Smooth muscle cell (in vitro differentiated cells): Measurements from ENCODE around the gene TUBGCP2. TPM values are rescaled to one million over a fixed set of nuclear protein-coding genes. Genes with fewer than 3 reads are reported as not detected.

Source experiments
- DNase-seq: peaks from one replicate; lab custom pipeline; 2025; ENCODE audit not compliant: unreplicated experiment; lab: John Stamatoyannopoulos, UW
- H2AFZ ChIP-seq: fragments of 200-600 bp; sonication (generic); 2 replicates; pipeline ENCODE4 v1.6.0; 2016; ENCODE audit warnings: antibody characterized with exemption, low read depth, mild to moderate bottlenecking
- H3F3A ChIP-seq: fragments of 200-600 bp; sonication (generic); 2 replicates; pipeline ENCODE4 v1.6.0; 2017; ENCODE audit warnings: antibody characterized with exemption, low read depth
- H3K27ac ChIP-seq: fragments of 200-600 bp; sonication (generic); 2 replicates; pipeline ENCODE4 v1.5.1; 2016; ENCODE audit warnings: low read depth, mild to moderate bottlenecking
- H3K27me3 ChIP-seq: fragments of 200-600 bp; sonication (generic); 2 replicates; pipeline ENCODE4 v1.6.1; 2016; ENCODE audit warnings: low read depth, mild to moderate bottlenecking
- H3K36me3 ChIP-seq: fragments of 200-600 bp; sonication (generic); 2 replicates; pipeline ENCODE4 v1.5.1; 2016; ENCODE audit warnings: low read depth
- H3K4me1 ChIP-seq: fragments of 200-600 bp; sonication (generic); 2 replicates; pipeline ENCODE4 v1.5.1; 2016; ENCODE audit warnings: low read depth
- H3K4me2 ChIP-seq: fragments of 200-600 bp; sonication (generic); 2 replicates; pipeline ENCODE4 v1.6.0; 2016; ENCODE audit warnings: mild to moderate bottlenecking
- H3K4me3 ChIP-seq: fragments of 200-600 bp; sonication (generic); 2 replicates; pipeline ENCODE4 v1.5.1; 2016; ENCODE audit warnings: mild to moderate bottlenecking
- H3K79me2 ChIP-seq: fragments of 200-600 bp; sonication (generic); 2 replicates; pipeline ENCODE4 v1.6.0; 2016; ENCODE audit warnings: low read depth, mild to moderate bottlenecking
- H3K9ac ChIP-seq: fragments of 200-600 bp; sonication (generic); 2 replicates; pipeline ENCODE4 v1.6.0; 2016; ENCODE audit warnings: low read depth
- H3K9me3 ChIP-seq: fragments of 200-600 bp; sonication (generic); replicated peaks from 2 replicates; pipeline ENCODE4 v1.5.1; 2016; ENCODE audit warnings: low read depth
- H4K20me1 ChIP-seq: fragments of 200-600 bp; sonication (generic); 2 replicates; pipeline ENCODE4 v1.6.0; 2016; ENCODE audit warnings: low read depth
- WGBS: methylation state at CpG from one replicate; pipeline ENCODE4 v1.1.7; 2016; ENCODE audit warnings: low lambda C conversion rate; 5-methylcytosine and 5-hydroxymethylcytosine counted together
- polyA plus RNA-seq: library from polyadenylated mRNA; unstranded; fragments of >200 nt; fragmentation: Nextera tagmentation; extraction: Ambion mirVana; gene quantifications from 2 replicates; pipeline ENCODE4 v1.2.1, GENCODE V29; 2016
- total RNA-seq: library from RNA; depleted of rRNA; stranded (reverse); fragments of >200 nt; gene quantifications from 2 replicates; pipeline ENCODE4 v1.2.3, GENCODE V29; 2014
- TF ChIP-seq, protein P1 (sequence below): fragments of 200-600 bp; sonication (generic); IDR thresholded peaks from 2 replicates; pipeline ENCODE4 v1.5.1; 2017; ENCODE audit warnings: borderline replicate concordance, mild to moderate bottlenecking, antibody characterized with exemption; ENCODE audit not compliant: insufficient read depth, poor library complexity, severe bottlenecking

Gene TUBGCP2
- total and polyA plus RNA-seq, 2 experiments from 2014 or later: 39.5 to 40.5 TPM

DNA sequence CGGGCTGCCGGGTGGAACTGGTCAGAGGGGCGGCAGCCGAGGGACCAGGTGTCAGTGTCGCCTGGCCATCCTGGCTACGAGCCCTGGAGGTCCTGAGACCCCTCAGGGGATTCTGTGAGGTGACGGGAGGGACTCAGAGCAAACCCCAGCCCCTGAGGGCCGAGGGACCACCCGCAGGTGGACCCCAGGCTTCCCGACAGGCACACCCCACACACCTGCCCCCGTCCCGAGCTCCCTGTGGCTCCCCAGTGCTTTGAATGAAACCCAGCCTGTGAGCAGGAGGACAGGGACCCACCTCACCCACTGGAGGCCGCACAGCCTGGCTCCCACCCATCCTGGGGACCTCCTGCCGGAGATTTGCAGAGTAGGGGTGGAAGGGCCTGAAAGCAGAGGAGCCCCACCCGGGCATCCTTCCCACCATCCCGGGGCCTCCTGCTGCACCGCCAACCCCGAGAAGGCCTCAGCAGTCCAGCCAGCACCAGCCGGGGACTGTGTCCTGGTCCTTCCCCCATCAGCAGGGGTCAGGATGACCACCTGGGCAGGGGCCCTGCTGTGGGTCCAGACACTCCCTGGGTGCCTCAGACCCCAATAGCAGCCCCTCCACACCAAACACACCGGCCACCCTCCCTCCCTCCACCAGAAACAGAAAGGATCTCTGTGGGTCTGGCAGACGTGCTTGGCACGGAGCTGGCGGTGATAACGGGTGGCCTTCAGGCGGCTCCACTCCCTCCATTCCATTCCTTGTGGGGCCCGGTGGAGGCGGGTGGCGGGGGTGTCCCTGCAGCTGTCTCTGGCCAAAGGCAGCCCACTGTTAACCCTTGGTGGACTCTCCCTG, 57.1 kb downstream of the TUBGCP2 start:
- no peak overlapping the region for H3K4me2 ChIP-seq
- TF ChIP-seq, protein P1, sequence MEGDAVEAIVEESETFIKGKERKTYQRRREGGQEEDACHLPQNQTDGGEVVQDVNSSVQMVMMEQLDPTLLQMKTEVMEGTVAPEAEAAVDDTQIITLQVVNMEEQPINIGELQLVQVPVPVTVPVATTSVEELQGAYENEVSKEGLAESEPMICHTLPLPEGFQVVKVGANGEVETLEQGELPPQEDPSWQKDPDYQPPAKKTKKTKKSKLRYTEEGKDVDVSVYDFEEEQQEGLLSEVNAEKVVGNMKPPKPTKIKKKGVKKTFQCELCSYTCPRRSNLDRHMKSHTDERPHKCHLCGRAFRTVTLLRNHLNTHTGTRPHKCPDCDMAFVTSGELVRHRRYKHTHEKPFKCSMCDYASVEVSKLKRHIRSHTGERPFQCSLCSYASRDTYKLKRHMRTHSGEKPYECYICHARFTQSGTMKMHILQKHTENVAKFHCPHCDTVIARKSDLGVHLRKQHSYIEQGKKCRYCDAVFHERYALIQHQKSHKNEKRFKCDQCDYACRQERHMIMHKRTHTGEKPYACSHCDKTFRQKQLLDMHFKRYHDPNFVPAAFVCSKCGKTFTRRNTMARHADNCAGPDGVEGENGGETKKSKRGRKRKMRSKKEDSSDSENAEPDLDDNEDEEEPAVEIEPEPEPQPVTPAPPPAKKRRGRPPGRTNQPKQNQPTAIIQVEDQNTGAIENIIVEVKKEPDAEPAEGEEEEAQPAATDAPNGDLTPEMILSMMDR: no peak
- no peaks in the 10 kb centered on the region for H3K27me3 ChIP-seq

DNA sequence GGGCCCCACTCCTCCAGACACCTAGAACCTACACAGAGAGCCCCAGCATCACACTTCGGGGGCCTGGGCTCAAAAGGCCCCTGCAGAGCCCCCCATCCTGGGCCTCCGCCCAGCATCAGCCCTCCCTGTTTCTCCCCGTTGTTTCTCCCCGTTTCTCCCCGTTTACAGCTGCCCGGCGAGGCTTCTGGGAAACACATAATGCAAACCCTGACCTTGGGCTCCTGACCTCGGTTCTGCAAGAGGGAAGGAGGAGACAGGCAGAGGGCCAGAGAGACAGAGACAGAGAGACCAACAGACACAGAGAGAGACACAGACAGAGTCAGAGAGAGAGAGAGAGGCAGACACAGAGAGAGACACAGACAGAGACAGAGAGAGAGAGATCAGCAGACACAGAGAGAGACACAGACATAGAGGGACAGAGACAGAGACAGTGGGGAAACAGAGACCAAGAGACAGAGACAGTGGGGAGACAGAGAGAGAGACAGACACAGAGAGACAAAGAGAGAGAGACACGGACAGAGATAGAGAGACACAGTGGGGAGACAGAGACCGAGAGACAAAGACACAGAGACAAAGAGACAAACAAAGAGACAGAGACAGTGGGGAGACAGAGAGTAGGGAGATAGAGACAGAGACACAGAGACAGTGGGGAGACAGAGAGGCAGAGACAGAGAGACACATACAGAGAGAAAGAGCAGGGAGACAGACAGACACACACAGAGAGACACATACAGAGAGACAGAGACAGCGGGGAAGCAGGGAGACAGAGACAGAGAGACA, 58.5 kb downstream of the TUBGCP2 start:
- Histone ChIP-seq H3K4me2 (no peak overlapping the region), H2AFZ (no peak overlapping the region), H3K27me3 (no peaks in the 10 kb centered on the region), H3K79me2 (no peaks in the 10 kb centered on the region), H3K9ac (no peak overlapping the region), H3K27ac (no peak overlapping the region), H3F3A (no peaks in the 10 kb centered on the region), H3K36me3 (no peaks in the 10 kb centered on the region), H3K4me1 (peaks cover 2% of the 10 kb centered on the region), H3K4me3 (no peak overlapping the region), H4K20me1 (no peaks in the 10 kb centered on the region), H3K9me3 (no peaks in the 10 kb centered on the region)
- TF ChIP-seq, protein P1: no peak
- no peak for DNase-seq
- 79% methylated on average over 11 of the region's 11 CpGs for WGBS

More for the DNA sequence above, 57.1 kb downstream of the TUBGCP2 start:
- Histone ChIP-seq H3F3A (no peaks in the 10 kb centered on the region), H3K9ac (no peak overlapping the region), H4K20me1 (no peaks in the 10 kb centered on the region), H3K27ac (no peak overlapping the region), H3K9me3 (no peaks in the 10 kb centered on the region), H3K4me1 (peaks cover 2% of the 10 kb centered on the region), H3K4me3 (no peak overlapping the region), H2AFZ (no peak overlapping the region), H3K79me2 (no peaks in the 10 kb centered on the region), H3K36me3 (no peaks in the 10 kb centered on the region)
- WGBS: 81% methylated on average over 25 of the region's 28 CpGs
- no peak for DNase-seq

DNA sequence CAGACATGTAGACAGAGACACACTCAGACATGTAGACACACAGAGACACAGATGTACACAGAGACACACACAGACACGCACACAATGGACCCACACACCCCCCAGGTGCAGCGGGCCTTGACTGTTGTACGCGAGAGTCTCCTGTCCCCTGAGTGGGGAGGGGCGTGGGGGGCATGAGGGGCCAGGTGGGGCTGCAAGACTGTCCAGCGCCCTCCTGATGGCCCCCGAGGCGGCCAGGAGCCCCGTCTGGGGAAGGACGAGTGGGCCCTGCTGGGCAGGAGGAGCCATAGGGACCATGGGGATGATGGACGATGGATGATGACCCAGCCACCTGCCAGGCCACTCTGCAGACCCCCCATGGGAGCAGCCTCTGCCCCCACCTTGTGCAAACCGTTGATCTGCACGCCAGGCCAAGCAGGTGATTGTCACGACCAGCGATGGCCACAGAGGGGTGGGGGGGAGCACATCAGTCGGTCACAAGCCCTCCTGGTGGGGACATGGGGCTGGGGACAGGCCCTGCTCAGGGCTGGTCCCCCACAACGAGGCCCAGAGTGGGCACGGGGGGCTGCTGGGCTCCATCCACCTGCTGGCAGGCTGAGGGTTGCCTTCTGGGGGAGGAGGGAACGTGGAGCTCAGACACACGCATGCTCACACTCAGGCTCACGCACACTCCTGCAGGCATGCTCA, 59.4 kb downstream of the TUBGCP2 start:
- no peaks in the 10 kb centered on the region for H3K9me3 ChIP-seq
- H3K79me2 ChIP-seq: no peaks in the 10 kb centered on the region
- H3K36me3 ChIP-seq: no peaks in the 10 kb centered on the region
- no peaks in the 10 kb centered on the region for H4K20me1 ChIP-seq
- 87% methylated on average over 15 of the region's 21 CpGs for WGBS
- no peak overlapping the region for H2AFZ ChIP-seq
- TF ChIP-seq, protein P1: no peak
- H3K4me2 ChIP-seq: no peak overlapping the region
- H3K4me1 ChIP-seq: peaks cover 2% of the 10 kb centered on the region
- H3F3A ChIP-seq: no peaks in the 10 kb centered on the region
- no peaks in the 10 kb centered on the region for H3K27me3 ChIP-seq
- DNase-seq: no peak
- H3K9ac ChIP-seq: no peak overlapping the region
- no peak overlapping the region for H3K27ac ChIP-seq
- H3K4me3 ChIP-seq: no peak overlapping the region
